Keratinocyte (primary cell): Measurements from ENCODE around the gene SUPT16H. TPM values are rescaled to one million over a fixed set of nuclear protein-coding genes. Genes with fewer than 3 reads are reported as not detected.

Experiments used
- DNase-seq: peaks from one replicate; pipeline ENCODE4 v3.0.0-alpha.2; 2011; ENCODE audit warnings: low read depth, missing footprints, low spot score
- FAIRE-seq: peaks from 2 replicates; lab custom pipeline; 2011; peaks lifted over from hg19 to GRCh38; lab: Jason Lieb, UNC
- H2AFZ ChIP-seq: 2 replicates; pipeline ENCODE4 v1.6.0; 2012; ENCODE audit warnings: low read length, control low read depth, inconsistent platforms; ENCODE audit not compliant: control insufficient read depth
- H3K27ac ChIP-seq: 2 replicates; pipeline ENCODE4 v1.5.1; 2011; ENCODE audit warnings: low read length; ENCODE audit not compliant: control insufficient read depth, insufficient read depth
- H3K27me3 ChIP-seq: 3 replicates; pipeline ENCODE4 v1.6.0; 2011; ENCODE audit warnings: low read length; ENCODE audit not compliant: control insufficient read depth, insufficient read depth; ENCODE audit errors: extremely low read depth
- H3K36me3 ChIP-seq, 2 experiments: 2 replicates in 1 of 2; 3 replicates in 1 of 2; pipeline ENCODE4 v1.5.1; 2011; ENCODE audit warnings: low read length in 2 of 2, mild to moderate bottlenecking in 1 of 2; ENCODE audit not compliant: control insufficient read depth in 2 of 2, insufficient read depth in 2 of 2; ENCODE audit errors: extremely low read depth in 1 of 2
- H3K4me1 ChIP-seq: 3 replicates; pipeline ENCODE4 v1.5.1; 2011; ENCODE audit warnings: low read length; ENCODE audit not compliant: control insufficient read depth, insufficient read depth; ENCODE audit errors: extremely low read depth
- H3K4me2 ChIP-seq: 3 replicates; pipeline ENCODE4 v1.6.0; 2011; ENCODE audit warnings: low read depth, low read length; ENCODE audit not compliant: control insufficient read depth, insufficient read depth; ENCODE audit errors: extremely low read depth
- H3K4me3 ChIP-seq, 3 experiments: fragments of 200-600 bp in 1 of 3; sonication (generic) in 1 of 3; 2 replicates in 2 of 3; 3 replicates in 1 of 3; pipeline ENCODE4 v1.5.1; 2011 to 2016; ENCODE audit warnings: low read length in 3 of 3, mild to moderate bottlenecking in 3 of 3, control low read depth in 2 of 3, inconsistent platforms in 1 of 3, low read depth in 1 of 3, mixed read lengths in 1 of 3, mixed run types in 1 of 3, moderate library complexity in 1 of 3; ENCODE audit not compliant: control insufficient read depth in 2 of 3, insufficient read depth in 2 of 3; ENCODE audit errors: extremely low read depth in 1 of 3
- H3K79me2 ChIP-seq: 2 replicates; pipeline ENCODE4 v1.6.0; 2012; ENCODE audit warnings: low read length; ENCODE audit not compliant: control insufficient read depth, insufficient read depth
- H3K9ac ChIP-seq: 3 replicates; pipeline ENCODE4 v1.6.0; 2011; ENCODE audit warnings: low read length; ENCODE audit not compliant: control insufficient read depth, insufficient read depth; ENCODE audit errors: extremely low read depth
- H3K9me1 ChIP-seq: 3 replicates; pipeline ENCODE4 v1.6.0; 2011; ENCODE audit warnings: low read length; ENCODE audit not compliant: control insufficient read depth, insufficient read depth; ENCODE audit errors: extremely low read depth
- H3K9me3 ChIP-seq: 2 replicates; pipeline ENCODE4 v1.5.1; 2012; ENCODE audit warnings: low read depth, low read length; ENCODE audit not compliant: control insufficient read depth
- H4K20me1 ChIP-seq: 3 replicates; pipeline ENCODE4 v1.6.0; 2011; ENCODE audit warnings: low read length; ENCODE audit not compliant: control insufficient read depth, insufficient read depth; ENCODE audit errors: extremely low read depth
- EZH2 ChIP-seq: IDR thresholded peaks from one replicate; pipeline ENCODE4 v1.6.1; 2012; ENCODE audit warnings: inconsistent platforms, mild to moderate bottlenecking, low read length, moderate library complexity
- dilution Hi-C: fragments of 300-500 bp; cut with MboI; formaldehyde crosslinking; loops from one replicate; pipeline ENCODE4 v1.7.0; 2020; ENCODE audit warnings: low sequenced_read_pairs; ENCODE audit not compliant: extremely low pct_ligation_motif_present
- polyA plus RNA-seq, 5 experiments: library from polyadenylated mRNA; depleted of rRNA in 3 of 5; stranded (reverse) in 3 of 5; stranded (forward) in 1 of 5; unstranded in 1 of 5; fragments of >200 nt; gene quantifications; 1 replicate in 1 of 5; 2 replicates in 3 of 5; 3 replicates in 1 of 5; pipeline versions ENCODE4 v1.2.1 to v1.2.3, GENCODE V29; 2011 to 2012; ENCODE audit warnings: missing spikeins in 2 of 5, low read depth in 1 of 5, low replicate concordance in 1 of 5
- TF ChIP-seq, protein P1 (sequence below), 3 experiments: IDR thresholded peaks in 1 of 3; conservative IDR thresholded peaks in 1 of 3; optimal IDR thresholded peaks in 1 of 3; 2 replicates in 2 of 3; 3 replicates in 1 of 3; pipeline versions ENCODE3 to v1.5.1; 2011; ENCODE audit warnings: low read length in 3 of 3, mild to moderate bottlenecking in 3 of 3, moderate library complexity in 2 of 3, control low read depth in 1 of 3, inconsistent platforms in 1 of 3; ENCODE audit not compliant: insufficient read depth in 2 of 3; ENCODE audit errors: extremely low read depth in 1 of 3

The SUPT16H gene
- polyA plus RNA-seq, 1 donor (not counting 4 experiments of a cell fraction or from before 2014, with no cell fraction given) = 79.4 TPM

GRCh38 chr14:21384494-21384851 is 654 bp upstream of the SUPT16H start:
- no peaks in the 10 kb centered on the region for H4K20me1 ChIP-seq
- H3K27me3 ChIP-seq = no peaks in the 10 kb centered on the region
- peaks cover 15% of the 10 kb centered on the region for H3K4me1 ChIP-seq
- H3K27ac ChIP-seq = peak overlapping the region; percentile 96
- H3K4me3 ChIP-seq = peak overlapping the region; percentile 68 to 91 (median 89)
- no peak for DNase-seq
- H3K79me2 ChIP-seq = peaks cover 44% of the 10 kb centered on the region
- H3K9me3 ChIP-seq = no peaks in the 10 kb centered on the region
- H3K9ac ChIP-seq = peak overlapping the region; percentile 99
- peak overlapping the region; percentile 95 for H2AFZ ChIP-seq
- FAIRE-seq = no peak
- no peaks in the 10 kb centered on the region for H3K9me1 ChIP-seq
- TF ChIP-seq EZH2 = no peak
- TF ChIP-seq, protein P1, sequence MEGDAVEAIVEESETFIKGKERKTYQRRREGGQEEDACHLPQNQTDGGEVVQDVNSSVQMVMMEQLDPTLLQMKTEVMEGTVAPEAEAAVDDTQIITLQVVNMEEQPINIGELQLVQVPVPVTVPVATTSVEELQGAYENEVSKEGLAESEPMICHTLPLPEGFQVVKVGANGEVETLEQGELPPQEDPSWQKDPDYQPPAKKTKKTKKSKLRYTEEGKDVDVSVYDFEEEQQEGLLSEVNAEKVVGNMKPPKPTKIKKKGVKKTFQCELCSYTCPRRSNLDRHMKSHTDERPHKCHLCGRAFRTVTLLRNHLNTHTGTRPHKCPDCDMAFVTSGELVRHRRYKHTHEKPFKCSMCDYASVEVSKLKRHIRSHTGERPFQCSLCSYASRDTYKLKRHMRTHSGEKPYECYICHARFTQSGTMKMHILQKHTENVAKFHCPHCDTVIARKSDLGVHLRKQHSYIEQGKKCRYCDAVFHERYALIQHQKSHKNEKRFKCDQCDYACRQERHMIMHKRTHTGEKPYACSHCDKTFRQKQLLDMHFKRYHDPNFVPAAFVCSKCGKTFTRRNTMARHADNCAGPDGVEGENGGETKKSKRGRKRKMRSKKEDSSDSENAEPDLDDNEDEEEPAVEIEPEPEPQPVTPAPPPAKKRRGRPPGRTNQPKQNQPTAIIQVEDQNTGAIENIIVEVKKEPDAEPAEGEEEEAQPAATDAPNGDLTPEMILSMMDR (optimal IDR thresholded peaks at IDR 0.05 in 1 of 3, IDR thresholded peaks at IDR 0.05 in 1 of 3, conservative IDR thresholded peaks at IDR 0.05 in 1 of 3; ENCODE audit: extremely low read depth in 1 of 3, insufficient read depth in 2 of 3, low read length in 3 of 3) = no peak
- peak overlapping the region; percentile 92 for H3K4me2 ChIP-seq
- H3K36me3 ChIP-seq = peaks cover 4 to 8% of the 10 kb centered on the region in 2 experiments
- dilution Hi-C loops = no loop called here

GRCh38 chr14:21382886-21383847 is 652 bp downstream of the SUPT16H start:
- Histone ChIP-seq H3K27me3 (no peaks in the 10 kb centered on the region), H3K9me3 (no peaks in the 10 kb centered on the region), H4K20me1 (no peaks in the 10 kb centered on the region), H3K27ac (peak overlapping the region; percentile 96), H3K36me3 (peaks cover 4 to 8% of the 10 kb centered on the region in 2 experiments), H3K9ac (peak overlapping the region; percentile 99), H3K4me1 (peaks cover 15% of the 10 kb centered on the region), H3K79me2 (peaks cover 56% of the 10 kb centered on the region), H2AFZ (peak overlapping the region; percentile 95), H3K4me3 (peak overlapping the region; percentile 68 to 91 (median 89)), H3K9me1 (no peaks in the 10 kb centered on the region), H3K4me2 (peak overlapping the region; percentile 92)
- no peak for FAIRE-seq
- TF ChIP-seq, protein P1 (optimal IDR thresholded peaks at IDR 0.05 in 1 of 3, IDR thresholded peaks at IDR 0.05 in 1 of 3, conservative IDR thresholded peaks at IDR 0.05 in 1 of 3; ENCODE audit: extremely low read depth in 1 of 3, insufficient read depth in 2 of 3, low read length in 3 of 3) = no peak
- no peak for TF ChIP-seq EZH2
- no peak for DNase-seq
- dilution Hi-C loops = no loop called here
